Fibroblast of lung (primary cell): Measurements from ENCODE around the gene CHD3.

Experiments
- EZH2 ChIP-seq: IDR thresholded peaks from 2 replicates; pipeline ENCODE4 v1.5.1; 2012; ENCODE audit warnings: low read length, control low read depth, mild to moderate bottlenecking; ENCODE audit errors: missing control alignments
- TF ChIP-seq, protein P1 (sequence below), 2 donors: IDR thresholded peaks in 1 of 2; conservative IDR thresholded peaks in 1 of 2; 1 replicate in 1 of 2; 2 replicates in 1 of 2; pipeline ENCODE4 v1.5.1; 2011 to 2012; ENCODE audit warnings: low read length in 2 of 2, control low read depth in 1 of 2, inconsistent platforms in 1 of 2, low read depth in 1 of 2, mild to moderate bottlenecking in 1 of 2

DNA sequence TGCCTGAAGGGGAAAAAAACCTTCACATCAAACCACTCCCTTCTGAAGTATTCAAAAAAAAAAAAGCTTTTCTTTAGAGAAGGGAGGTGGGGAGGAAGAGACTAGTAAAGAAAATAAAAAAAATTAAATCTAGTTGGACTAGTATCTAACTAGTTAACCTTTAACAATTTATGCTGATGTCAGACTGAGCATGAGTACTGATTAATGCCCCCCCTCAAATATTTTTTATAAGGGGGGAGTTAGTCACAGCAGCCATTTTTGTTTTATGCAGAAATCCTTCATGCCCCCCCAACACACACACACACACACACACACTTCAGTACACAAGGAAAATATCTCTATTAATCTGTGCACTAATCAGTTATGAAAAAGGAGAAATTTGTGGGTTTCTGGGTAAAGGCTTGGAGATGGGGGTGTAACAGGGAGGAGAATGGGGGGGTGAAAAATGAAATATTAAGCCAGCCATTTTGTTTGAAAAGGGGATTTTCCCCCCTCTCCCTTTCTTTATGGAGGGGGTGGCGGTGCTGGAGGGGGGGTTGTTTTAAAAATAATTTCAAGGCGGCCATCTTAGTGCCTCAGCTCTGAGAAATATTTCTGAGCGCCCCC lies 4.7 kb upstream of the CHD3 start:
- TF ChIP-seq, protein P1, sequence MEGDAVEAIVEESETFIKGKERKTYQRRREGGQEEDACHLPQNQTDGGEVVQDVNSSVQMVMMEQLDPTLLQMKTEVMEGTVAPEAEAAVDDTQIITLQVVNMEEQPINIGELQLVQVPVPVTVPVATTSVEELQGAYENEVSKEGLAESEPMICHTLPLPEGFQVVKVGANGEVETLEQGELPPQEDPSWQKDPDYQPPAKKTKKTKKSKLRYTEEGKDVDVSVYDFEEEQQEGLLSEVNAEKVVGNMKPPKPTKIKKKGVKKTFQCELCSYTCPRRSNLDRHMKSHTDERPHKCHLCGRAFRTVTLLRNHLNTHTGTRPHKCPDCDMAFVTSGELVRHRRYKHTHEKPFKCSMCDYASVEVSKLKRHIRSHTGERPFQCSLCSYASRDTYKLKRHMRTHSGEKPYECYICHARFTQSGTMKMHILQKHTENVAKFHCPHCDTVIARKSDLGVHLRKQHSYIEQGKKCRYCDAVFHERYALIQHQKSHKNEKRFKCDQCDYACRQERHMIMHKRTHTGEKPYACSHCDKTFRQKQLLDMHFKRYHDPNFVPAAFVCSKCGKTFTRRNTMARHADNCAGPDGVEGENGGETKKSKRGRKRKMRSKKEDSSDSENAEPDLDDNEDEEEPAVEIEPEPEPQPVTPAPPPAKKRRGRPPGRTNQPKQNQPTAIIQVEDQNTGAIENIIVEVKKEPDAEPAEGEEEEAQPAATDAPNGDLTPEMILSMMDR (conservative IDR thresholded peaks at IDR 0.05 in 1 of 2, IDR thresholded peaks at IDR 0.05 in 1 of 2; ENCODE audit: low read depth in 1 of 2, low read length in 2 of 2), result no peak
- TF ChIP-seq EZH2, result no peak
